Kidney epithelial cell (primary cell): ENCODE measurements around the gene FOXL3. TPM values are rescaled to one million over a fixed set of nuclear protein-coding genes. Genes with fewer than 3 reads are reported as not detected.
"Not testable (repeated sequence)": the region's sequence is repeated elsewhere in the genome, so short reads cannot be mapped to it uniquely, and the experiment has no call there.

Experiments used
- DNase-seq: peaks from one replicate; pipeline ENCODE4 v3.0.0-alpha.2; 2010; ENCODE audit warnings: low read depth
- H3K27me3 ChIP-seq: 2 replicates; pipeline ENCODE4 v1.6.0; 2011; ENCODE audit warnings: low read length; ENCODE audit not compliant: control insufficient read depth, insufficient read depth
- H3K36me3 ChIP-seq: 2 replicates; pipeline ENCODE4 v1.5.1; 2011; ENCODE audit warnings: low read length; ENCODE audit not compliant: control insufficient read depth, insufficient read depth
- H3K4me3 ChIP-seq: 2 replicates; pipeline ENCODE4 v1.5.1; 2011; ENCODE audit warnings: low read depth, mild to moderate bottlenecking, control low read depth, low read length
- total RNA-seq: library from RNA; depleted of rRNA; stranded (reverse); fragments of >200 nt; gene quantifications from 2 replicates; pipeline ENCODE4 v1.2.3, GENCODE V29; 2015
- TF ChIP-seq, protein P1 (sequence below): IDR thresholded peaks from 2 replicates; pipeline ENCODE4 v1.5.1; 2011; ENCODE audit warnings: mild to moderate bottlenecking, moderate library complexity, low read length, control low read depth, inconsistent platforms; ENCODE audit not compliant: insufficient read depth, poor library complexity, severe bottlenecking

Gene FOXL3
- total RNA-seq, 1 donor from 2014 or later = not detected

GRCh38 chr7:263483-264351 is 26.3 kb upstream of the FOXL3 start:
- not testable (repeated sequence) for H3K4me3 ChIP-seq, H3K27me3 ChIP-seq, H3K36me3 ChIP-seq, DNase-seq
- TF ChIP-seq, protein P1, sequence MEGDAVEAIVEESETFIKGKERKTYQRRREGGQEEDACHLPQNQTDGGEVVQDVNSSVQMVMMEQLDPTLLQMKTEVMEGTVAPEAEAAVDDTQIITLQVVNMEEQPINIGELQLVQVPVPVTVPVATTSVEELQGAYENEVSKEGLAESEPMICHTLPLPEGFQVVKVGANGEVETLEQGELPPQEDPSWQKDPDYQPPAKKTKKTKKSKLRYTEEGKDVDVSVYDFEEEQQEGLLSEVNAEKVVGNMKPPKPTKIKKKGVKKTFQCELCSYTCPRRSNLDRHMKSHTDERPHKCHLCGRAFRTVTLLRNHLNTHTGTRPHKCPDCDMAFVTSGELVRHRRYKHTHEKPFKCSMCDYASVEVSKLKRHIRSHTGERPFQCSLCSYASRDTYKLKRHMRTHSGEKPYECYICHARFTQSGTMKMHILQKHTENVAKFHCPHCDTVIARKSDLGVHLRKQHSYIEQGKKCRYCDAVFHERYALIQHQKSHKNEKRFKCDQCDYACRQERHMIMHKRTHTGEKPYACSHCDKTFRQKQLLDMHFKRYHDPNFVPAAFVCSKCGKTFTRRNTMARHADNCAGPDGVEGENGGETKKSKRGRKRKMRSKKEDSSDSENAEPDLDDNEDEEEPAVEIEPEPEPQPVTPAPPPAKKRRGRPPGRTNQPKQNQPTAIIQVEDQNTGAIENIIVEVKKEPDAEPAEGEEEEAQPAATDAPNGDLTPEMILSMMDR = peak; percentile 35

GRCh38 chr7:264541-265191 is 25.3 kb upstream of the FOXL3 start:
- DNase-seq = no peak
- TF ChIP-seq, protein P1 = no peak
- Histone ChIP-seq H3K4me3 (no peak overlapping the region), H3K27me3 (no peaks in the 10 kb centered on the region), H3K36me3 (peaks cover 1% of the 10 kb centered on the region)

DNA sequence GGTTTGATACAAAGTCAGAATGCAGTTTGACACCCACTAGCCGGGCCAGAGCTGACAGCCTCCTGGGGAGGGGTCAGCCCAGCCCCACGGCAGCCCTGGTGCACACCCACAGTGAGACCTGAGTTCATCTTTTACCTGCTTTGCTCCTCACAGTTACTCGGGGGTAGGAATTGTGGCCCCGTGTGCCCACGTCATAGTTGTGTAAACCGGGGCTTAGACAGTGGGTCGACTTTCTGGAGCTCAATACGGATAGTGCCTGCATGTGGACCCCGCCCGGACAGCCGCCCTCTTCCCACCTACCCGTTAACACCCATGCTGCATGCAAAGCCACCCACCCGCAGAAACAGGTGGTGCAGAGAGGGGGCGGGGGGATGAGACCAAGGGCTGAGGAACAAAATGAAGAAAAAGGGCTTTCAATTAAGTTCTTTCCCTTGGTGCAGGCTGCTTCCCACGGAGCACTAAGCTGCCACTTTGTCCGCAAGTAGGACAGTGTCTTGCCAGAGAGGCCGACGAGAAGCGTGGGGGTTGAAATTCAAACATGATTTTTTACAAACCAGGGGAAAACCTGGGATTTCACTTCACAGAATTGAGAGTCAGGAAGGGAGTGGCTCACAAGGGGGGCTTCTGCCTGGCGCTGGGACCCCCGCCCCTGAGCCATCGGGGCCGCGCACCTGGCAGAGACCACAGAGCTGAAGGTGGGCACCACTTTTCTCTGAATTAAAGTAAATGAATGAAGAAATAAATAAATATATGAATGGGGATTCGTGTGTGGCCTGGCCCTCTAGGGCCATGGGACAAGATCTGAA is 24.6 kb upstream of the FOXL3 start:
- TF ChIP-seq, protein P1 = no peak
- Histone ChIP-seq H3K4me3 (no peak overlapping the region), H3K36me3 (peaks cover under 1% of the 10 kb centered on the region), H3K27me3 (no peaks in the 10 kb centered on the region)
- no peak for DNase-seq

DNA sequence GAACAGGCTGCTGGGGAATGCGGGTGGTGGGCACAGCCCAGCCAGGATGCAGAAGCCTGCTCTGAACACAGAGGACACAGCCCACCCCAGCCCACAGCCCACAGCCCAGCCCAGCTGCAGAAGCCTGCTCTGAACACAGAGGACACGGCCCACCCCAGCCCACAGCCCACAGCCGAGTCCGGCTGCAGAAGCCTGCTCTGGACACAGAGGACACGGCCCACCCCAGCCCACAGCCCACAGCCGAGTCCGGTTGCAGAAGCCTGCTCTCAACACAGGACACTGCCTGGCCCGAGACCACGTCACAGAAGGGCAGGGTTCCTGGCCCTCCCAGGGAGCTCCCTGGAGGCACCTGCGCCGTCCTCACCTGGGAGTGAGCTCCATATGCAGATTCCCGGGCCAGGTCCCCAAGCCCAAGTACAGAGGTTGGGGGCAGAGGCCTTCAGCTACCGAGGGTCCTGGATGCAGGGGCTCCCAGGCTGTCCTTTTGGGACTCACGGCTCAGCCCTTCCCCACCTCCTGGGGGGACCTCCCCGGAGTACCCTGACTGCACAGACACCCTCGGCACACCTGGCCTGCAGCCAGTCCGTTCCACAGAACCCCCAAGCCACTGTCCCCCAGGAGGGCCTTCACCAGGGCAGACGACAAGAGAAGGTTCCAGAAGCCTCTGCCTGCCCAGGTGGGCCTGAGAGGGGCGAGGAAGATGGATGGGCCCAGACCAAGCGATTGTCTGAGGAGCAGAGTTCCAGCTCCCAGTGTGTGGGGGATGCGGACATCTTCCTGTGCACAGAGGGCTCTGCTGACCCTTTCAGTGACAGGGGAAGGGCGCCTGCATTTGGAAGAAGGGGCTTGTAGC is 23.7 kb upstream of the FOXL3 start:
- no peak for DNase-seq

More for the DNA sequence above, 23.7 kb upstream of the FOXL3 start:
- Histone ChIP-seq H3K36me3 (no peaks in the 10 kb centered on the region), H3K27me3 (no peaks in the 10 kb centered on the region), H3K4me3 (no peak overlapping the region)
- TF ChIP-seq, protein P1 = no peak
